WTC11 (cell line): ENCODE data around the gene ABCC3. TPM values are rescaled to one million over a fixed set of nuclear protein-coding genes. Genes with fewer than 3 reads are reported as not detected.
A peak's percentile ranks its signal among the peaks of the same experiment; 100 is the strongest.

Source experiments
- E2F5 ChIP-seq: sonication (generic); formaldehyde crosslinking; IDR thresholded peaks from 2 replicates; pipeline ENCODE4 v1.8.1; 2022; ENCODE audit warnings: mild to moderate bottlenecking, moderate library complexity, missing genetic modification reagents
- EMX1 ChIP-seq: fragments of 250-450 bp; sonication (Bioruptor Pico); IDR thresholded peaks from 2 replicates; pipeline ENCODE4 v1.8.0; 2021; ENCODE audit warnings: mild to moderate bottlenecking
- ETV6 ChIP-seq: sonication (generic); formaldehyde crosslinking; IDR thresholded peaks from 2 replicates; pipeline ENCODE4 v1.8.1; 2022; ENCODE audit warnings: mild to moderate bottlenecking, missing genetic modification reagents
- MYBL2 ChIP-seq: sonication (generic); formaldehyde crosslinking; IDR thresholded peaks from 2 replicates; pipeline ENCODE4 v1.8.1; 2023; ENCODE audit warnings: mild to moderate bottlenecking, moderate library complexity, missing genetic modification reagents
- RELA ChIP-seq: sonication (generic); formaldehyde crosslinking; IDR thresholded peaks from 2 replicates; pipeline ENCODE4 v1.8.1; 2022; ENCODE audit warnings: missing genetic modification reagents, mild to moderate bottlenecking, borderline replicate concordance
- RORB ChIP-seq: fragments of 250-450 bp; sonication (Bioruptor Pico); IDR thresholded peaks from 2 replicates; pipeline ENCODE4 v1.9.0; 2021; ENCODE audit warnings: mild to moderate bottlenecking
- SMAD3 ChIP-seq: sonication (generic); formaldehyde crosslinking; IDR thresholded peaks from 2 replicates; pipeline ENCODE4 v1.8.0; 2022; ENCODE audit warnings: missing genetic modification reagents, mild to moderate bottlenecking, borderline replicate concordance
- SP1 ChIP-seq: sonication (generic); formaldehyde crosslinking; conservative IDR thresholded peaks from 2 replicates; pipeline ENCODE4 v1.8.1; 2022; ENCODE audit warnings: missing genetic modification reagents
- TEAD4 ChIP-seq: sonication (generic); formaldehyde crosslinking; IDR thresholded peaks from 2 replicates; pipeline ENCODE4 v1.8.0; 2022; ENCODE audit warnings: mild to moderate bottlenecking, missing genetic modification reagents
- ZBTB21 ChIP-seq: sonication (generic); formaldehyde crosslinking; IDR thresholded peaks from 2 replicates; pipeline ENCODE4 v1.8.1; 2023; ENCODE audit warnings: mild to moderate bottlenecking, missing genetic modification reagents, borderline replicate concordance
- ZBTB43 ChIP-seq: sonication (generic); formaldehyde crosslinking; IDR thresholded peaks from 2 replicates; pipeline ENCODE4 v1.8.1; 2023; ENCODE audit warnings: mild to moderate bottlenecking, missing genetic modification reagents
- ZNF121 ChIP-seq: sonication (generic); formaldehyde crosslinking; IDR thresholded peaks from 2 replicates; pipeline ENCODE4 v1.8.0; 2023; ENCODE audit warnings: missing genetic modification reagents
- ZNF671 ChIP-seq: fragments of 250-450 bp; sonication (Bioruptor Pico); IDR thresholded peaks from 2 replicates; pipeline ENCODE4 v1.8.0; 2021; ENCODE audit warnings: mild to moderate bottlenecking
- total RNA-seq: library from RNA; stranded (reverse); gene quantifications from 3 replicates; pipeline ENCODE4 v1.2.3, GENCODE V29; 2021
- TF ChIP-seq, protein P1 (sequence below): sonication (generic); formaldehyde crosslinking; IDR thresholded peaks from 2 replicates; pipeline ENCODE4 v1.8.1; 2023; ENCODE audit warnings: mild to moderate bottlenecking, missing genetic modification reagents, borderline replicate concordance
- TF ChIP-seq, protein P2 (sequence below): sonication (generic); formaldehyde crosslinking; IDR thresholded peaks from 2 replicates; pipeline ENCODE4 v1.8.0; 2023; ENCODE audit warnings: missing genetic modification reagents, mild to moderate bottlenecking, borderline replicate concordance
- TF ChIP-seq, protein P3 (sequence below): sonication (generic); formaldehyde crosslinking; IDR thresholded peaks from 2 replicates; pipeline ENCODE4 v1.8.1; 2022; ENCODE audit warnings: mild to moderate bottlenecking, missing genetic modification reagents, moderate library complexity, borderline replicate concordance
- TF ChIP-seq, protein P4 (sequence below): sonication (generic); formaldehyde crosslinking; IDR thresholded peaks from 2 replicates; pipeline ENCODE4 v1.8.0; 2023; ENCODE audit warnings: mild to moderate bottlenecking, missing genetic modification reagents
- TF ChIP-seq, protein P5 (sequence below): fragments of 250-450 bp; sonication (Bioruptor Pico); IDR thresholded peaks from 2 replicates; pipeline ENCODE4 v1.9.0; 2021; ENCODE audit warnings: mild to moderate bottlenecking
- TF ChIP-seq, protein P6 (sequence below): sonication (generic); formaldehyde crosslinking; conservative IDR thresholded peaks from 2 replicates; pipeline ENCODE4 v1.8.1; 2023; ENCODE audit warnings: mild to moderate bottlenecking, low read depth, missing genetic modification reagents, moderate library complexity

Gene ABCC3
- total RNA-seq, 1 experiment from 2014 or later, result 0.92 TPM

DNA sequence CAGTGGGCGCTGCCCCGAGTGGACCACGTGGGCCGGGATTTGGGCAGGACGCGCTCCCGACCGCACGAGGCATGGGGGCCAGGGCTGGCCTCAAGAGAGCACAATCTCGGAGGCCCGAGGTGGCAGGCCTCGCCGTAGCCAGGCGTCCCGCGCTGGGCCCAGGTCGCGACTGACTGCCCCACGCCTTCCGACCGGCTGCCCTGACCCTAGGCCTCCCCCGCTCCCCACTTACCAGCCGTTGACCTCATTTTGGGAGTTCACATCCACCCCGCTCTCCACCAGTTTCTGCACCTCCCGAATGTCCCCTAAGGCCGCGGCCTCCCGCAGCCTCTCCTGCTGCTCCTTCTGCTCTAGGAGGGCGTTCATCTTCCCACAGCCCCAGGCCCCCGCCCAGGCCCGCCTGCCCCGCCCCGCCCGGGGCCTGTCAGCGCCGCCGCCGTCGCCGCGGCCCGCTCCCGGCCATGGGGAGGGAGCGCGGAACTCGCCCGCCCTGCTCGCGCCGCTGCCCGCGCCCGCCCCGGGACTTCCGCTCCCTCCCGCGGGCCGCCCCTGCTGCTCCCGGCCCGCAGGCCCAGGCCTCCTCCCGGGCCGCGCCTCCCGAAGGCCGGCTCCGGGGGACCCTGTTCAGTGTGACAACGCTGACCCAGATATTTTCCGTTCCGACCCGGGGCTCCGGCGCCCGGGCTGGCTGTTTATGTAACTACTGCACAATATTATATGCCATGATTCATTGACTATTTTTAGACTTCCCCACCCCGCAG is 72.8 kb downstream of the ABCC3 start, which contains the start of gene ANKRD40 (continued):
- TF ChIP-seq, protein P1, sequence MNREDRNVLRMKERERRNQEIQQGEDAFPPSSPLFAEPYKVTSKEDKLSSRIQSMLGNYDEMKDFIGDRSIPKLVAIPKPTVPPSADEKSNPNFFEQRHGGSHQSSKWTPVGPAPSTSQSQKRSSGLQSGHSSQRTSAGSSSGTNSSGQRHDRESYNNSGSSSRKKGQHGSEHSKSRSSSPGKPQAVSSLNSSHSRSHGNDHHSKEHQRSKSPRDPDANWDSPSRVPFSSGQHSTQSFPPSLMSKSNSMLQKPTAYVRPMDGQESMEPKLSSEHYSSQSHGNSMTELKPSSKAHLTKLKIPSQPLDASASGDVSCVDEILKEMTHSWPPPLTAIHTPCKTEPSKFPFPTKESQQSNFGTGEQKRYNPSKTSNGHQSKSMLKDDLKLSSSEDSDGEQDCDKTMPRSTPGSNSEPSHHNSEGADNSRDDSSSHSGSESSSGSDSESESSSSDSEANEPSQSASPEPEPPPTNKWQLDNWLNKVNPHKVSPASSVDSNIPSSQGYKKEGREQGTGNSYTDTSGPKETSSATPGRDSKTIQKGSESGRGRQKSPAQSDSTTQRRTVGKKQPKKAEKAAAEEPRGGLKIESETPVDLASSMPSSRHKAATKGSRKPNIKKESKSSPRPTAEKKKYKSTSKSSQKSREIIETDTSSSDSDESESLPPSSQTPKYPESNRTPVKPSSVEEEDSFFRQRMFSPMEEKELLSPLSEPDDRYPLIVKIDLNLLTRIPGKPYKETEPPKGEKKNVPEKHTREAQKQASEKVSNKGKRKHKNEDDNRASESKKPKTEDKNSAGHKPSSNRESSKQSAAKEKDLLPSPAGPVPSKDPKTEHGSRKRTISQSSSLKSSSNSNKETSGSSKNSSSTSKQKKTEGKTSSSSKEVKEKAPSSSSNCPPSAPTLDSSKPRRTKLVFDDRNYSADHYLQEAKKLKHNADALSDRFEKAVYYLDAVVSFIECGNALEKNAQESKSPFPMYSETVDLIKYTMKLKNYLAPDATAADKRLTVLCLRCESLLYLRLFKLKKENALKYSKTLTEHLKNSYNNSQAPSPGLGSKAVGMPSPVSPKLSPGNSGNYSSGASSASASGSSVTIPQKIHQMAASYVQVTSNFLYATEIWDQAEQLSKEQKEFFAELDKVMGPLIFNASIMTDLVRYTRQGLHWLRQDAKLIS (CRISPR knock-in tag), result no peak
- TF ChIP-seq MYBL2 (CRISPR knock-in tag), result no peak
- TF ChIP-seq SP1, result peak; percentile 35; the same call in 1 of the 2 replicates
- TF ChIP-seq, protein P2, sequence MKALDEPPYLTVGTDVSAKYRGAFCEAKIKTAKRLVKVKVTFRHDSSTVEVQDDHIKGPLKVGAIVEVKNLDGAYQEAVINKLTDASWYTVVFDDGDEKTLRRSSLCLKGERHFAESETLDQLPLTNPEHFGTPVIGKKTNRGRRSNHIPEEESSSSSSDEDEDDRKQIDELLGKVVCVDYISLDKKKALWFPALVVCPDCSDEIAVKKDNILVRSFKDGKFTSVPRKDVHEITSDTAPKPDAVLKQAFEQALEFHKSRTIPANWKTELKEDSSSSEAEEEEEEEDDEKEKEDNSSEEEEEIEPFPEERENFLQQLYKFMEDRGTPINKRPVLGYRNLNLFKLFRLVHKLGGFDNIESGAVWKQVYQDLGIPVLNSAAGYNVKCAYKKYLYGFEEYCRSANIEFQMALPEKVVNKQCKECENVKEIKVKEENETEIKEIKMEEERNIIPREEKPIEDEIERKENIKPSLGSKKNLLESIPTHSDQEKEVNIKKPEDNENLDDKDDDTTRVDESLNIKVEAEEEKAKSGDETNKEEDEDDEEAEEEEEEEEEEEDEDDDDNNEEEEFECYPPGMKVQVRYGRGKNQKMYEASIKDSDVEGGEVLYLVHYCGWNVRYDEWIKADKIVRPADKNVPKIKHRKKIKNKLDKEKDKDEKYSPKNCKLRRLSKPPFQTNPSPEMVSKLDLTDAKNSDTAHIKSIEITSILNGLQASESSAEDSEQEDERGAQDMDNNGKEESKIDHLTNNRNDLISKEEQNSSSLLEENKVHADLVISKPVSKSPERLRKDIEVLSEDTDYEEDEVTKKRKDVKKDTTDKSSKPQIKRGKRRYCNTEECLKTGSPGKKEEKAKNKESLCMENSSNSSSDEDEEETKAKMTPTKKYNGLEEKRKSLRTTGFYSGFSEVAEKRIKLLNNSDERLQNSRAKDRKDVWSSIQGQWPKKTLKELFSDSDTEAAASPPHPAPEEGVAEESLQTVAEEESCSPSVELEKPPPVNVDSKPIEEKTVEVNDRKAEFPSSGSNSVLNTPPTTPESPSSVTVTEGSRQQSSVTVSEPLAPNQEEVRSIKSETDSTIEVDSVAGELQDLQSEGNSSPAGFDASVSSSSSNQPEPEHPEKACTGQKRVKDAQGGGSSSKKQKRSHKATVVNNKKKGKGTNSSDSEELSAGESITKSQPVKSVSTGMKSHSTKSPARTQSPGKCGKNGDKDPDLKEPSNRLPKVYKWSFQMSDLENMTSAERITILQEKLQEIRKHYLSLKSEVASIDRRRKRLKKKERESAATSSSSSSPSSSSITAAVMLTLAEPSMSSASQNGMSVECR, result no peak
- TF ChIP-seq RORB (CRISPR knock-in tag), result no peak
- TF ChIP-seq, protein P3, sequence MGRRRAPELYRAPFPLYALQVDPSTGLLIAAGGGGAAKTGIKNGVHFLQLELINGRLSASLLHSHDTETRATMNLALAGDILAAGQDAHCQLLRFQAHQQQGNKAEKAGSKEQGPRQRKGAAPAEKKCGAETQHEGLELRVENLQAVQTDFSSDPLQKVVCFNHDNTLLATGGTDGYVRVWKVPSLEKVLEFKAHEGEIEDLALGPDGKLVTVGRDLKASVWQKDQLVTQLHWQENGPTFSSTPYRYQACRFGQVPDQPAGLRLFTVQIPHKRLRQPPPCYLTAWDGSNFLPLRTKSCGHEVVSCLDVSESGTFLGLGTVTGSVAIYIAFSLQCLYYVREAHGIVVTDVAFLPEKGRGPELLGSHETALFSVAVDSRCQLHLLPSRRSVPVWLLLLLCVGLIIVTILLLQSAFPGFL (CRISPR knock-in tag), result no peak
- no peak for TF ChIP-seq ZBTB21
- TF ChIP-seq, protein P4, sequence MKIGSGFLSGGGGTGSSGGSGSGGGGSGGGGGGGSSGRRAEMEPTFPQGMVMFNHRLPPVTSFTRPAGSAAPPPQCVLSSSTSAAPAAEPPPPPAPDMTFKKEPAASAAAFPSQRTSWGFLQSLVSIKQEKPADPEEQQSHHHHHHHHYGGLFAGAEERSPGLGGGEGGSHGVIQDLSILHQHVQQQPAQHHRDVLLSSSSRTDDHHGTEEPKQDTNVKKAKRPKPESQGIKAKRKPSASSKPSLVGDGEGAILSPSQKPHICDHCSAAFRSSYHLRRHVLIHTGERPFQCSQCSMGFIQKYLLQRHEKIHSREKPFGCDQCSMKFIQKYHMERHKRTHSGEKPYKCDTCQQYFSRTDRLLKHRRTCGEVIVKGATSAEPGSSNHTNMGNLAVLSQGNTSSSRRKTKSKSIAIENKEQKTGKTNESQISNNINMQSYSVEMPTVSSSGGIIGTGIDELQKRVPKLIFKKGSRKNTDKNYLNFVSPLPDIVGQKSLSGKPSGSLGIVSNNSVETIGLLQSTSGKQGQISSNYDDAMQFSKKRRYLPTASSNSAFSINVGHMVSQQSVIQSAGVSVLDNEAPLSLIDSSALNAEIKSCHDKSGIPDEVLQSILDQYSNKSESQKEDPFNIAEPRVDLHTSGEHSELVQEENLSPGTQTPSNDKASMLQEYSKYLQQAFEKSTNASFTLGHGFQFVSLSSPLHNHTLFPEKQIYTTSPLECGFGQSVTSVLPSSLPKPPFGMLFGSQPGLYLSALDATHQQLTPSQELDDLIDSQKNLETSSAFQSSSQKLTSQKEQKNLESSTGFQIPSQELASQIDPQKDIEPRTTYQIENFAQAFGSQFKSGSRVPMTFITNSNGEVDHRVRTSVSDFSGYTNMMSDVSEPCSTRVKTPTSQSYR, result no peak
- no peak for TF ChIP-seq EMX1 (CRISPR knock-in tag)
- TF ChIP-seq, protein P5, sequence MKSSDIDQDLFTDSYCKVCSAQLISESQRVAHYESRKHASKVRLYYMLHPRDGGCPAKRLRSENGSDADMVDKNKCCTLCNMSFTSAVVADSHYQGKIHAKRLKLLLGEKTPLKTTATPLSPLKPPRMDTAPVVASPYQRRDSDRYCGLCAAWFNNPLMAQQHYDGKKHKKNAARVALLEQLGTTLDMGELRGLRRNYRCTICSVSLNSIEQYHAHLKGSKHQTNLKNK (CRISPR knock-in tag), result no peak
- TF ChIP-seq RELA, result no peak
- TF ChIP-seq ZBTB43 (CRISPR knock-in tag), result 0 out of 2 replicates have a peak, but pooled peaks have one; percentile 58
- 0 out of 2 replicates have a peak, but pooled peaks have one; percentile 38 for TF ChIP-seq ETV6 (CRISPR knock-in tag)
- TF ChIP-seq ZNF671, result no peak
- TF ChIP-seq ZNF121 (CRISPR knock-in tag), result peak; percentile 43; the same call in 1 of the 2 replicates
- TF ChIP-seq TEAD4 (CRISPR knock-in tag), result no peak
- TF ChIP-seq, protein P6, sequence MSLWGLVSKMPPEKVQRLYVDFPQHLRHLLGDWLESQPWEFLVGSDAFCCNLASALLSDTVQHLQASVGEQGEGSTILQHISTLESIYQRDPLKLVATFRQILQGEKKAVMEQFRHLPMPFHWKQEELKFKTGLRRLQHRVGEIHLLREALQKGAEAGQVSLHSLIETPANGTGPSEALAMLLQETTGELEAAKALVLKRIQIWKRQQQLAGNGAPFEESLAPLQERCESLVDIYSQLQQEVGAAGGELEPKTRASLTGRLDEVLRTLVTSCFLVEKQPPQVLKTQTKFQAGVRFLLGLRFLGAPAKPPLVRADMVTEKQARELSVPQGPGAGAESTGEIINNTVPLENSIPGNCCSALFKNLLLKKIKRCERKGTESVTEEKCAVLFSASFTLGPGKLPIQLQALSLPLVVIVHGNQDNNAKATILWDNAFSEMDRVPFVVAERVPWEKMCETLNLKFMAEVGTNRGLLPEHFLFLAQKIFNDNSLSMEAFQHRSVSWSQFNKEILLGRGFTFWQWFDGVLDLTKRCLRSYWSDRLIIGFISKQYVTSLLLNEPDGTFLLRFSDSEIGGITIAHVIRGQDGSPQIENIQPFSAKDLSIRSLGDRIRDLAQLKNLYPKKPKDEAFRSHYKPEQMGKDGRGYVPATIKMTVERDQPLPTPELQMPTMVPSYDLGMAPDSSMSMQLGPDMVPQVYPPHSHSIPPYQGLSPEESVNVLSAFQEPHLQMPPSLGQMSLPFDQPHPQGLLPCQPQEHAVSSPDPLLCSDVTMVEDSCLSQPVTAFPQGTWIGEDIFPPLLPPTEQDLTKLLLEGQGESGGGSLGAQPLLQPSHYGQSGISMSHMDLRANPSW (CRISPR knock-in tag), result no peak
- 0 out of 2 replicates have a peak, but pooled peaks have one; percentile 34 for TF ChIP-seq SMAD3 (CRISPR knock-in tag)
- no peak for TF ChIP-seq E2F5 (CRISPR knock-in tag)
